ENCODE data around the gene CHRNA9. TPM values are rescaled to one million over a fixed set of nuclear protein-coding genes. Genes with fewer than 3 reads are reported as not detected.

The CHRNA9 gene
- total RNA-seq, 2 experiments from 2014 or later, result not detected

GRCh38 chr4:40375620-40376019, 40.5 kb downstream of the CHRNA9 start:
- no peaks in the 10 kb centered on the region for H4K20me1 ChIP-seq (ENCODE audit: insufficient read depth, low read length)
- H3K4me1 ChIP-seq (ENCODE audit: insufficient read depth, low read length, poor library complexity, severe bottlenecking), result no peaks in the 10 kb centered on the region
- no peak for DNase-seq (ENCODE audit: low spot score)
- no peak overlapping the region for H3K4me3 ChIP-seq (ENCODE audit: low read depth, low read length, poor library complexity, severe bottlenecking)
- ChIA-PET POLR2A (no interaction called here), CTCF (ENCODE audit: unreplicated experiment) (no interaction called here)
- H3K36me3 ChIP-seq (ENCODE audit: insufficient read depth, low read length), result no peaks in the 10 kb centered on the region
- no TSS peak for BruUV-seq (replicated peaks)
- no peaks in the 10 kb centered on the region for H3K79me2 ChIP-seq (ENCODE audit: insufficient read depth, low read depth, low read length)
- no peaks in the 10 kb centered on the region for H3K9me2 ChIP-seq (ENCODE audit: insufficient read depth, low read length)
- no peak overlapping the region for H3K27ac ChIP-seq (ENCODE audit: low read depth, low read length, poor library complexity, severe bottlenecking)
- no peak overlapping the region for H2AFZ ChIP-seq (ENCODE audit: low read length)
- H3K9me3 ChIP-seq (ENCODE audit: low read length), result no peaks in the 10 kb centered on the region
- intact Hi-C loops (cut with micrococcal nuclease; ENCODE audit: unreplicated experiment), result no loop called here
- no peak overlapping the region for H3K4me2 ChIP-seq (ENCODE audit: low read length)
- TF ChIP-seq EZH2phosphoT487 (IDR thresholded peaks at IDR 0.05; ENCODE audit: borderline replicate concordance, low read depth, low read length) (no peak), CTCF (conservative IDR thresholded peaks at IDR 0.05; ENCODE audit: low read length) (no peak)

- no peak overlapping the region for H3K4me3 ChIP-seq (ENCODE audit: low read depth, low read length, poor library complexity, severe bottlenecking)
- no peaks in the 10 kb centered on the region for H3K4me1 ChIP-seq (ENCODE audit: insufficient read depth, low read length, poor library complexity, severe bottlenecking)
- H3K36me3 ChIP-seq (ENCODE audit: insufficient read depth, low read length), result no peaks in the 10 kb centered on the region
- BruUV-seq (replicated peaks), result no TSS peak
- POLR2A ChIA-PET, result interaction anchor here (0.5 to 1.3 kb wide), 3 partner anchors 14 to 575 kb away, joined by 3 to 4 read pairs (median 3); no protein-coding TSS in a partner anchor
- intact Hi-C loops (cut with micrococcal nuclease; ENCODE audit: unreplicated experiment), result no loop called here
- no peak overlapping the region for H3K4me2 ChIP-seq (ENCODE audit: low read length)
- DNase-seq (ENCODE audit: low spot score), result no peak
- H3K27ac ChIP-seq (ENCODE audit: low read depth, low read length, poor library complexity, severe bottlenecking), result no peak overlapping the region
- H4K20me1 ChIP-seq (ENCODE audit: insufficient read depth, low read length), result no peaks in the 10 kb centered on the region
- CTCF ChIA-PET (ENCODE audit: unreplicated experiment), result no interaction called here
- no peaks in the 10 kb centered on the region for H3K9me2 ChIP-seq (ENCODE audit: insufficient read depth, low read length)
- no peaks in the 10 kb centered on the region for H3K9me3 ChIP-seq (ENCODE audit: low read length)
- TF ChIP-seq EZH2phosphoT487 (IDR thresholded peaks at IDR 0.05; ENCODE audit: borderline replicate concordance, low read depth, low read length), result no peak
- no peak for TF ChIP-seq CTCF (conservative IDR thresholded peaks at IDR 0.05; ENCODE audit: low read length)
- H2AFZ ChIP-seq (ENCODE audit: low read length), result no peak overlapping the region
- no peaks in the 10 kb centered on the region for H3K79me2 ChIP-seq (ENCODE audit: insufficient read depth, low read depth, low read length)
Measured at GRCh38 chr4:40377512-40378365, 42.6 kb downstream of the CHRNA9 start.

GRCh38 chr4:40378619-40379018, 43.5 kb downstream of the CHRNA9 start:
- no peak for DNase-seq (ENCODE audit: low spot score)
- CTCF ChIA-PET (ENCODE audit: unreplicated experiment), result no interaction called here
- H2AFZ ChIP-seq (ENCODE audit: low read length), result no peak overlapping the region
- no peaks in the 10 kb centered on the region for H3K79me2 ChIP-seq (ENCODE audit: insufficient read depth, low read depth, low read length)
- POLR2A ChIA-PET, result interaction anchor here (0.6 to 1.3 kb wide), 2 partner anchors 13 to 43 kb away, joined by 3 read pairs; no protein-coding TSS in a partner anchor
- no peak overlapping the region for H3K4me2 ChIP-seq (ENCODE audit: low read length)
- no peak for TF ChIP-seq CTCF (conservative IDR thresholded peaks at IDR 0.05; ENCODE audit: low read length)
- no peak for TF ChIP-seq EZH2phosphoT487 (IDR thresholded peaks at IDR 0.05; ENCODE audit: borderline replicate concordance, low read depth, low read length)
- no peak overlapping the region for H3K4me3 ChIP-seq (ENCODE audit: low read depth, low read length, poor library complexity, severe bottlenecking)
- no TSS peak for BruUV-seq (replicated peaks)
- intact Hi-C loops (cut with micrococcal nuclease; ENCODE audit: unreplicated experiment), result no loop called here
- no peak overlapping the region for H3K27ac ChIP-seq (ENCODE audit: low read depth, low read length, poor library complexity, severe bottlenecking)
- H4K20me1 ChIP-seq (ENCODE audit: insufficient read depth, low read length), result no peaks in the 10 kb centered on the region
- H3K9me3 ChIP-seq (ENCODE audit: low read length), result no peaks in the 10 kb centered on the region
- no peaks in the 10 kb centered on the region for H3K9me2 ChIP-seq (ENCODE audit: insufficient read depth, low read length)
- H3K4me1 ChIP-seq (ENCODE audit: insufficient read depth, low read length, poor library complexity, severe bottlenecking), result no peaks in the 10 kb centered on the region
- no peaks in the 10 kb centered on the region for H3K36me3 ChIP-seq (ENCODE audit: insufficient read depth, low read length)
